Measurements from ENCODE around the gene ARHGDIB. TPM values are rescaled to one million over a fixed set of nuclear protein-coding genes. Genes with fewer than 3 reads are reported as not detected.

Gene ARHGDIB
- total RNA-seq, 1 donor from 2014 or later, result 50.6 TPM

DNA sequence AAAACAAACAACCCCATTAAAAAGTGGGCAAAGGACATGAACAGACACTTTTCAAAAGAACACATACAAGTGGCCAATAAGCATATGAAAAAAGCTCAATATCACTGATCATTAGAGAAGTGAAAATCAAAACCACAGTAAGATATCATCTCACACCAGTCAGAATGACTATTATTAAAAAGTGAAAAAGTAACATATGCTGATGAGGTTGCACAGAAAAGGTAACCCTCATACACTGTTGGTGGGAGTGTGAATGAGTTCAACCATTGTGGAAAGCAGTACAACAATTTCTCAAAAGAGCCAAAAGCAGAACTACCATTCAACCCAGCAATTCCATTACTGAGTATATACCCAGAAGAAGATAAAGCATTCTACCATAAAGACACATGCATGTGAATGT lies 29.7 kb upstream of the ARHGDIB start:
- Histone ChIP-seq H3K4me3 (no peak overlapping the region), H3K4me1 (peaks cover 15% of the 10 kb centered on the region), H3K27ac (replicated peaks) (no peak overlapping the region), H3K27me3 (ENCODE audit: low read depth) (no peaks in the 10 kb centered on the region), H3K36me3 (no peaks in the 10 kb centered on the region), H3K9me3 (replicated peaks) (peaks cover 13% of the 10 kb centered on the region)
- TF ChIP-seq, protein P1, sequence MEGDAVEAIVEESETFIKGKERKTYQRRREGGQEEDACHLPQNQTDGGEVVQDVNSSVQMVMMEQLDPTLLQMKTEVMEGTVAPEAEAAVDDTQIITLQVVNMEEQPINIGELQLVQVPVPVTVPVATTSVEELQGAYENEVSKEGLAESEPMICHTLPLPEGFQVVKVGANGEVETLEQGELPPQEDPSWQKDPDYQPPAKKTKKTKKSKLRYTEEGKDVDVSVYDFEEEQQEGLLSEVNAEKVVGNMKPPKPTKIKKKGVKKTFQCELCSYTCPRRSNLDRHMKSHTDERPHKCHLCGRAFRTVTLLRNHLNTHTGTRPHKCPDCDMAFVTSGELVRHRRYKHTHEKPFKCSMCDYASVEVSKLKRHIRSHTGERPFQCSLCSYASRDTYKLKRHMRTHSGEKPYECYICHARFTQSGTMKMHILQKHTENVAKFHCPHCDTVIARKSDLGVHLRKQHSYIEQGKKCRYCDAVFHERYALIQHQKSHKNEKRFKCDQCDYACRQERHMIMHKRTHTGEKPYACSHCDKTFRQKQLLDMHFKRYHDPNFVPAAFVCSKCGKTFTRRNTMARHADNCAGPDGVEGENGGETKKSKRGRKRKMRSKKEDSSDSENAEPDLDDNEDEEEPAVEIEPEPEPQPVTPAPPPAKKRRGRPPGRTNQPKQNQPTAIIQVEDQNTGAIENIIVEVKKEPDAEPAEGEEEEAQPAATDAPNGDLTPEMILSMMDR (IDR thresholded peaks at IDR 0.05; ENCODE audit: borderline replicate concordance), result no peak
- DNase-seq, result no peak
- intact Hi-C loops (cut with micrococcal nuclease), result no loop called here

DNA sequence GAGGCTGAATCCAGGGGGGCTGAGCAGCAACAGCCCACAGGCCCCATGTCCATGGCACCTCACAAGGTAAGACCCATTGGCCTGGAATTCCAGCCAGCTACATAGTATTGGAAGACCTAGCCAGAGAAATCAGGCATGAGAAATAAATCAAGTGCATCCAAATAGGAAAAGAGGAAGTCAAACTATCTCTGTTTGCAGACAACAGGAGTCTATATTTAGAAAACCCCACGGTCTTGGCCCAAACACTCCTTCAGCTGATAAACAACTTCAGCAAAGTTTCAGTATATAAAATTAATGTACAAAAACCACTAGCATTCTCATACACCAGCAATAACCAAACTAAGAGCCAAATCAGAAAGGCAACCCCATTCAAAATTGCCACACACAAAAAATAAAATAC lies 28.4 kb upstream of the ARHGDIB start:
- H3K4me1 ChIP-seq, result peaks cover 6% of the 10 kb centered on the region
- no peaks in the 10 kb centered on the region for H3K36me3 ChIP-seq
- TF ChIP-seq, protein P1 (IDR thresholded peaks at IDR 0.05; ENCODE audit: borderline replicate concordance), result no peak
- DNase-seq, result no peak
- no peaks in the 10 kb centered on the region for H3K27me3 ChIP-seq (ENCODE audit: low read depth)
- no peak overlapping the region for H3K4me3 ChIP-seq
- peaks cover 13% of the 10 kb centered on the region for H3K9me3 ChIP-seq (replicated peaks)
- H3K27ac ChIP-seq (replicated peaks), result peak overlapping the region; percentile 16
- intact Hi-C loops (cut with micrococcal nuclease), result no loop called here

DNA sequence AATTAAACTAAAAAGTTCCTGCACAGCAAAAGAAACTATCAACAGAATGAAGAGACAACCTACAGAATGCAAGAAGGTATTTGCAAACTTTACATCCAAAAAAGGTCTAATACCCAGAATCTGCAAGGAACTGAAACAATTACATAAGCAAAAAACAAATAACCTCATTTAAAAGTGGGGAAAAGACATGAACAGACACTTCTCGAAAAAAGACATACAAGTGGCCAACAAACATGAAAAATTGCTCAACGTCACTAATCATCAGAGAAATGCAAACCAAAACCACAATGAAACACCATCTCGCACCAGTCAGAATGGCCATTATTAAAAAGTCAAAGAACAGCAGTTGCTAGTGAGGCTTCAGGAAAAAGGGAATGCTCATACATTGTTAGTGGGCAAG lies 26.6 kb upstream of the ARHGDIB start:
- intact Hi-C loops (cut with micrococcal nuclease), result no loop called here
- Histone ChIP-seq H3K9me3 (replicated peaks) (peaks cover 13% of the 10 kb centered on the region), H3K27me3 (ENCODE audit: low read depth) (no peaks in the 10 kb centered on the region), H3K4me3 (no peak overlapping the region), H3K4me1 (peaks cover 6% of the 10 kb centered on the region), H3K27ac (replicated peaks) (no peak overlapping the region), H3K36me3 (no peaks in the 10 kb centered on the region)
- TF ChIP-seq, protein P1 (IDR thresholded peaks at IDR 0.05; ENCODE audit: borderline replicate concordance), result no peak
- no peak for DNase-seq

DNA sequence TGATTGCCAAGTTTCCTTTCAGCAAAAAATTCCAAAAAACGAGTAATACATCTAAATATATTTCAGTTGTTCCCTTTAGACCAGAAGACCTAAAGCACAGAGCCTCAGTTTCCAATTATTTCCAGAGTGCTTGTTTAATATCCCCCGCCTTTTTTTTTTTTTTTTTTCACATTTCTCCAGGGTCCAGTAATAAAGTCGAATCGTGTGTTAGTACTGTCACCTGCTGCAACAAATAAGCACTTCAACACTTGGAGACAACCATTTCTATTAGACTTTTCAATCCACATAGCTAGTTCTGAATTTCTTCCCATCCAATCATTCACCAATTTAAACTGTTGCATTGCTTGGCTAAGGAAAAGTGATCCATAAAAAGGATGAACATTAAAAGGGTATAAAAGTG lies 25.0 kb upstream of the ARHGDIB start:
- H3K27ac ChIP-seq (replicated peaks), result no peak overlapping the region
- no peak for DNase-seq
- peaks cover 10% of the 10 kb centered on the region for H3K9me3 ChIP-seq (replicated peaks)
- intact Hi-C loops (cut with micrococcal nuclease), result no loop called here
- H3K27me3 ChIP-seq (ENCODE audit: low read depth), result no peaks in the 10 kb centered on the region
- no peaks in the 10 kb centered on the region for H3K36me3 ChIP-seq
- no peak overlapping the region for H3K4me3 ChIP-seq
- TF ChIP-seq, protein P1 (IDR thresholded peaks at IDR 0.05; ENCODE audit: borderline replicate concordance), result peak; percentile 42
- peaks cover 6% of the 10 kb centered on the region for H3K4me1 ChIP-seq

DNA sequence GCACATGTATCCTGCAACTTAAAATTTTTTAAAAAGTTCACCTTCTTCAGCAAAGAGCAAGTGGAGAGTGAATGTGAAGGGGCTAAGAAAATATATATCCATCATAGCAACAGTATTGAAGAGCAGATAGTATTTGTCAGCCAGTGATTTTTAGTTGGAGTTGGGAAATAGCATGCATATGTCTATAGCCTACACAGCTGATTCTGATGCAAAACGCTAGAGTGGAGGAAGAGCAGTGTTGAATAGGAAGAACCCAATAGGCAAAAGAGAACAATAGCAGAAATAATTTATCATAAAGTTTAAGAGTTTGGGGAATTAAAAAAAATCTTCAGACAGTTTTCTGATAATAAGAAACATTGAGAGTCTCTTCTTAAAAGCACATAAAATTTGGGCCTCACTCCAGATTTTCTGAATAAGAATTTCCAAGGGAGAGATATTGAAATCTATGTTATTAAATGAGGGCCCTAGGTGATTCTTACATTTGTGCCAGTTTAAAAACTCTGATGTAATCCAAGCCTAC lies 23.4 kb upstream of the ARHGDIB start:
- H3K27ac ChIP-seq (replicated peaks), result no peak overlapping the region
- H3K4me1 ChIP-seq, result peaks cover 6% of the 10 kb centered on the region
- intact Hi-C loops (cut with micrococcal nuclease), result no loop called here
- H3K4me3 ChIP-seq, result no peak overlapping the region
- no peaks in the 10 kb centered on the region for H3K36me3 ChIP-seq
- H3K9me3 ChIP-seq (replicated peaks), result no peaks in the 10 kb centered on the region
- TF ChIP-seq, protein P1 (IDR thresholded peaks at IDR 0.05; ENCODE audit: borderline replicate concordance), result no peak
- DNase-seq, result no peak
- H3K27me3 ChIP-seq (ENCODE audit: low read depth), result no peaks in the 10 kb centered on the region
